Karpas-422 (cell line): Measurements from ENCODE around the gene LNX2. TPM values are rescaled to one million over a fixed set of nuclear protein-coding genes. Genes with fewer than 3 reads are reported as not detected.

ENCODE experiments used
- DNase-seq: peaks from one replicate; pipeline ENCODE4 v3.0.0-alpha.2; 2015
- H2AFZ ChIP-seq: fragments of 200-600 bp; sonication (generic); 2 replicates; pipeline ENCODE4 v1.6.1; 2014; ENCODE audit warnings: antibody characterized with exemption, low read length, mixed read lengths
- H3K27ac ChIP-seq: fragments of 200-600 bp; sonication (generic); 2 replicates; pipeline ENCODE4 v1.5.1; 2014; ENCODE audit warnings: mild to moderate bottlenecking, low read length, moderate library complexity
- H3K27me3 ChIP-seq: fragments of 200-600 bp; sonication (generic); 2 replicates; pipeline ENCODE4 v1.6.1; 2014; ENCODE audit warnings: low read length, mixed read lengths
- H3K36me3 ChIP-seq: fragments of 200-600 bp; sonication (generic); 2 replicates; pipeline ENCODE4 v1.6.1; 2014; ENCODE audit warnings: low read length, mixed read lengths; ENCODE audit not compliant: insufficient read depth
- H3K4me1 ChIP-seq: fragments of 200-600 bp; sonication (generic); 2 replicates; pipeline ENCODE4 v1.6.1; 2014; ENCODE audit warnings: mild to moderate bottlenecking, low read length, mixed read lengths
- H3K4me2 ChIP-seq: fragments of 200-600 bp; sonication (generic); 2 replicates; pipeline ENCODE4 v1.6.1; 2014; ENCODE audit warnings: low read length, low read depth, mild to moderate bottlenecking; ENCODE audit not compliant: poor library complexity, severe bottlenecking
- H3K4me3 ChIP-seq: fragments of 200-600 bp; sonication (generic); 2 replicates; pipeline ENCODE4 v1.5.1; 2014; ENCODE audit warnings: mild to moderate bottlenecking, antibody characterized with exemption, low read length, mixed read lengths
- H3K79me2 ChIP-seq: fragments of 200-600 bp; sonication (generic); 2 replicates; pipeline ENCODE4 v1.6.1; 2014; ENCODE audit warnings: mild to moderate bottlenecking, low read length, mixed read lengths
- H3K9ac ChIP-seq: fragments of 200-600 bp; sonication (generic); 2 replicates; pipeline ENCODE4 v1.6.0; 2014; ENCODE audit warnings: low read length
- H3K9me2 ChIP-seq: fragments of 200-600 bp; sonication (generic), shearing (Covaris generic); replicated peaks from 2 replicates; pipeline ENCODE4 v1.6.0; 2014; ENCODE audit warnings: mild to moderate bottlenecking, low read length, moderate library complexity; ENCODE audit not compliant: insufficient read depth
- H3K9me3 ChIP-seq: fragments of 300-700, 200-600 bp; sonication (generic); 2 replicates; pipeline ENCODE4 v1.6.1; 2014; ENCODE audit warnings: low read length, mixed read lengths
- H4K20me1 ChIP-seq: fragments of 200-600 bp; sonication (generic); 2 replicates; pipeline ENCODE4 v1.6.1; 2014; ENCODE audit warnings: mild to moderate bottlenecking, antibody characterized with exemption, low read length, low read depth; ENCODE audit not compliant: insufficient read depth
- total RNA-seq: library from RNA; depleted of rRNA; stranded (reverse); fragments of >200 nt; shearing (Covaris generic); gene quantifications from 2 replicates; pipeline ENCODE4 v1.2.3, GENCODE V29; 2014; ENCODE audit warnings: low replicate concordance; rRNA removed

LNX2 gene
- total RNA-seq, 1 experiment from 2014 or later: 5.4 TPM

GRCh38 chr13:27500806-27501534, 119.4 kb downstream of the LNX2 start:
- no peaks in the 10 kb centered on the region for H3K9me2 ChIP-seq

GRCh38 chr13:27497563-27498230, 122.6 kb downstream of the LNX2 start:
- no peaks in the 10 kb centered on the region for H4K20me1 ChIP-seq
- no peak overlapping the region for H3K9ac ChIP-seq
- no peaks in the 10 kb centered on the region for H3K36me3 ChIP-seq
- no peaks in the 10 kb centered on the region for H3K79me2 ChIP-seq
- H3K9me2 ChIP-seq: no peaks in the 10 kb centered on the region
- H2AFZ ChIP-seq: no peak overlapping the region
- DNase-seq: no peak
- no peaks in the 10 kb centered on the region for H3K9me3 ChIP-seq
- H3K27ac ChIP-seq: no peak overlapping the region
- no peaks in the 10 kb centered on the region for H3K27me3 ChIP-seq
- no peaks in the 10 kb centered on the region for H3K4me1 ChIP-seq
- no peak overlapping the region for H3K4me2 ChIP-seq
- H3K4me3 ChIP-seq: no peak overlapping the region

More at GRCh38 chr13:27500806-27501534, 119.4 kb downstream of the LNX2 start:
- Histone ChIP-seq H3K4me1 (no peaks in the 10 kb centered on the region), H2AFZ (no peak overlapping the region), H3K79me2 (no peaks in the 10 kb centered on the region), H3K9ac (no peak overlapping the region), H4K20me1 (no peaks in the 10 kb centered on the region), H3K9me3 (no peaks in the 10 kb centered on the region), H3K27ac (no peak overlapping the region), H3K4me3 (no peak overlapping the region), H3K27me3 (no peaks in the 10 kb centered on the region), H3K4me2 (no peak overlapping the region), H3K36me3 (no peaks in the 10 kb centered on the region)
- DNase-seq: no peak

DNA sequence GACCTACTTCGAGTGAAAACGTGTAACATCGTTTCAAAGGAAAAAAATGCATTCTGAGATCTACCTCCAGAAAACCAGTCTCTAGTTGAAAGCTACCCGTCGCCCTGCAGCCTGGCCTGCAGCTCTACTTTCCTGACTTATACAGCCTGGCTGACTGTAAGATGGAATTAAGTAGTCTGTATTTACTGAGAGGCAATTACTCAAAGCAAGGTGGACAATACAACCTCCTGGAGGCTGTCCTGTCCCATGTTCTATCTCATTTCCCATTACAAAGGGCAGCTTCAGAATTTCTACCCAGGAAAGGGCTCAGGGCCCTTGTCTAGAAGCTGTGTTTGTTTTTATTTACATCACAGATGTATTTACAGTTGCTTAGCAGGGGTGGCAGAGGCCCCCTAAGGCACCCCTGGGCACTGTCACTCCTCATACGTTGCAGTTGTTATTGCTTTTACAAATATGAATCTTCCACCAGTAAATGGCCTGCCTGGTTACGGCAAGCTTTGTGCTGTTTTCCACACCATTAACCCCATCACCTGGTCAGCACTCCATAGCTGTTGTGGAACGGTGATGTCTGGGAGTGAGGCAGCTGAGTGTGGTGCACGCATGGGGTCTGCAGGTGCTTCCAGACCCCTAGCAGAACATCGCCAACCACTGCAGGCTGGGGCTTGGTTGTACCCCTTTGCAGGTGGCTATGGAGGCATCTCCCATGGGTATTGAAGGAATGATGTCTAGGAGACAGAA, 123.6 kb downstream of the LNX2 start:
- Histone ChIP-seq H3K9me3 (no peaks in the 10 kb centered on the region), H3K9ac (no peak overlapping the region), H3K79me2 (no peaks in the 10 kb centered on the region), H3K9me2 (no peaks in the 10 kb centered on the region), H3K27me3 (no peaks in the 10 kb centered on the region), H3K4me1 (no peaks in the 10 kb centered on the region), H3K27ac (no peak overlapping the region), H4K20me1 (no peaks in the 10 kb centered on the region), H3K4me2 (no peak overlapping the region), H2AFZ (no peak overlapping the region), H3K4me3 (no peak overlapping the region), H3K36me3 (no peaks in the 10 kb centered on the region)
- no peak for DNase-seq

DNA sequence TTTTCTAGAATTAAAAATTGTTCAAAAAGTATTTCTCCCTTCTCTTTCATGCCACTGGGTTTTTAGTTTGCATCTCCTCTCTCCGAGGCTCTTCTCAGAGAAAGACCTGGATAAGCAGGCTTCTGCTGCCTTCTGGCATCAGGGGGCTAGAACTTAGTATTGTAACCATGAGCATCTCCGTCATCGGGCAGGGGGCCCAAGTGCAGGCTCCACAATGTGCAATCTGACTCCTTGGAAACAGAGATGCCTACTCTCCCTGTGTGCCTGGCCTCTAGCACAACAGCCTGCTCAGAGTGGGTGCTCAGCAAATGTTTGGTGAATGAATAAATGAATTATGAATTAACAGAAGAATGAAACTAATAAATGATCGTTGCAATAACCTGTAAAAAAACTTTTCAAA, 124.3 kb downstream of the LNX2 start:
- Histone ChIP-seq H3K36me3 (no peaks in the 10 kb centered on the region), H3K79me2 (no peaks in the 10 kb centered on the region), H3K9ac (no peak overlapping the region), H4K20me1 (no peaks in the 10 kb centered on the region), H3K4me1 (no peaks in the 10 kb centered on the region), H3K27me3 (no peaks in the 10 kb centered on the region), H3K4me2 (no peak overlapping the region), H3K27ac (no peak overlapping the region), H3K9me2 (no peaks in the 10 kb centered on the region), H3K4me3 (no peak overlapping the region), H3K9me3 (no peaks in the 10 kb centered on the region), H2AFZ (no peak overlapping the region)
- no peak for DNase-seq

Other genes starting within 250 kb of the LNX2 start
- gene GTF3A, start 195.9 kb downstream of the LNX2 start, total RNA-seq: 357 and 373 TPM in 2 replicates
- 44.9 and 48.6 TPM in 2 replicates for gene MTIF3, start 170.0 kb downstream of the LNX2 start, total RNA-seq
- gene POLR1D, start 1.4 kb upstream of the LNX2 start, total RNA-seq: 156 and 161 TPM in 2 replicates
- gene GSX1, start 172.0 kb upstream of the LNX2 start, total RNA-seq: not detected in 2 replicates